ENCODE results near the gene SLC35E2B.
"Not testable (repeated sequence)": the region's sequence is repeated elsewhere in the genome, so short reads cannot be mapped to it uniquely, and the experiment has no call there.

DNA sequence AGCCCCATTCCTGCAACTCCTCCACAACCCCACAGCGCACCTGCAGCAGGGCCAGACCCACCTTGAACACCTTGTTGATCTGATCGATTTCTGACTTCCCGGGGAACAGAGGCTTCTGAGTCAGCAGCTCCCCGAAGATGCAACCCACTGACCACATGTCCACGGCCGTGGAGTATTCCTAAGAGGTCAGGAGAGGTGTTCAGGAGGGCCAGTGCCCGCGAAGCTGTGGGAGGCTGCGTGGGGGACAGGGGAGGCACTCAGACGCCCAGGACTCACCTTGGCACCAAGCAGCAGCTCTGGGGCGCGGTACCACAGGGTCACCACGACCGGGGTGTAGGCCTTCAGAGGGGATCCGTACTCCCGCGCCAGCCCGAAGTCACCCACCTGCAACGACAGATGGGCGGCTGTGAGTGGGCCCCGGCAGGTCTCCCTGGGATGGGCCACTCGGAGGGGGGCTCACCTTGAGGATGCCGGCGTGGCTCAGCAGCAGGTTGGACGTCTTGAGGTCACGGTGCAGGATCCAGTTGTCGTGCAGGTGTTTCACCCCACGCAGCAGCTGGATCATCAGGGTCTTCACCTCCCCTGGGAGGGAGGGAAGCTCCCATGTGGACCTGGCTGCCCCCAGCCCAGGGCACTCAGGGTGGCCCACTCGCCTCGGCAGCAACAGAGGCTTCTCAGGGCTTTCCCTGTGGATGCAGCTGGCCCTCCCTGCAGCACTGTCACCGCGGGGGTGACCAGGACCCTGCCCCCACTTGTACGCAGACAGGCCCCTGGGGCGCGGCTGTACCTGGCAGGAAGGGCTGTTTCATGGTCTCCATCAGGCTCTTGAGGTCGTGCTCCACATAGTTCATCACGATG lies 55.7 kb downstream of the SLC35E2B start:
- TF ChIP-seq, protein P1, sequence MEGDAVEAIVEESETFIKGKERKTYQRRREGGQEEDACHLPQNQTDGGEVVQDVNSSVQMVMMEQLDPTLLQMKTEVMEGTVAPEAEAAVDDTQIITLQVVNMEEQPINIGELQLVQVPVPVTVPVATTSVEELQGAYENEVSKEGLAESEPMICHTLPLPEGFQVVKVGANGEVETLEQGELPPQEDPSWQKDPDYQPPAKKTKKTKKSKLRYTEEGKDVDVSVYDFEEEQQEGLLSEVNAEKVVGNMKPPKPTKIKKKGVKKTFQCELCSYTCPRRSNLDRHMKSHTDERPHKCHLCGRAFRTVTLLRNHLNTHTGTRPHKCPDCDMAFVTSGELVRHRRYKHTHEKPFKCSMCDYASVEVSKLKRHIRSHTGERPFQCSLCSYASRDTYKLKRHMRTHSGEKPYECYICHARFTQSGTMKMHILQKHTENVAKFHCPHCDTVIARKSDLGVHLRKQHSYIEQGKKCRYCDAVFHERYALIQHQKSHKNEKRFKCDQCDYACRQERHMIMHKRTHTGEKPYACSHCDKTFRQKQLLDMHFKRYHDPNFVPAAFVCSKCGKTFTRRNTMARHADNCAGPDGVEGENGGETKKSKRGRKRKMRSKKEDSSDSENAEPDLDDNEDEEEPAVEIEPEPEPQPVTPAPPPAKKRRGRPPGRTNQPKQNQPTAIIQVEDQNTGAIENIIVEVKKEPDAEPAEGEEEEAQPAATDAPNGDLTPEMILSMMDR (IDR thresholded peaks at IDR 0.05), result not testable (repeated sequence)
- not testable (repeated sequence) for TF ChIP-seq POLR2A (IDR thresholded peaks at IDR 0.05)
